Activated CD8-positive, alpha-beta memory T cell treated with anti-CD3 and anti-CD28 coated beads for 36 hours (primary cell): ENCODE measurements around the gene SOD3. TPM values are rescaled to one million over a fixed set of nuclear protein-coding genes. Genes with fewer than 3 reads are reported as not detected.

Source experiments
- CTCF ChIA-PET: fragments of 350-600 bp; sonication (Branson Sonifier 250); formaldehyde crosslinking; loops from one replicate; lab custom pipeline; 2021; ENCODE audit warnings: antibody characterized with exemption; lab: Charles Lee
- POLR2A ChIA-PET: fragments of 350-600 bp; sonication (Branson Sonifier 250); formaldehyde crosslinking; loops from one replicate; lab custom pipeline; 2021; ENCODE audit warnings: antibody characterized with exemption; lab: Charles Lee
- total RNA-seq, 2 experiments: library from RNA; stranded (reverse); gene quantifications; one replicate each; pipeline ENCODE4 v1.2.3, GENCODE V29; 2021

SOD3 gene
- total RNA-seq, 2 experiments from 2014 or later = not detected

GRCh38 chr4:24836661-24837242 is 41.4 kb downstream of the SOD3 start:
- ChIA-PET POLR2A (no interaction called here), CTCF (no interaction called here)

GRCh38 chr4:24837336-24837735 is 42.0 kb downstream of the SOD3 start:
- CTCF ChIA-PET = no interaction called here
- POLR2A ChIA-PET = no interaction called here

- POLR2A ChIA-PET = no interaction called here
- CTCF ChIA-PET = no interaction called here
Observed at GRCh38 chr4:24837781-24838180, 42.4 kb downstream of the SOD3 start.

- ChIA-PET CTCF (no interaction called here), POLR2A (no interaction called here)
Observed at GRCh38 chr4:24840362-24840761, 45.0 kb downstream of the SOD3 start.

- POLR2A ChIA-PET = no interaction called here
- CTCF ChIA-PET = no interaction called here
Observed at GRCh38 chr4:24840826-24841543, 45.6 kb downstream of the SOD3 start.

- CTCF ChIA-PET = no interaction called here
- POLR2A ChIA-PET = no interaction called here
Observed at GRCh38 chr4:24842356-24842755, 47.0 kb downstream of the SOD3 start.

GRCh38 chr4:24843096-24843495 is 47.7 kb downstream of the SOD3 start:
- CTCF ChIA-PET = no interaction called here

GRCh38 chr4:24845132-24845531 is 49.8 kb downstream of the SOD3 start:
- POLR2A ChIA-PET = no interaction called here
- CTCF ChIA-PET = no interaction called here

More at GRCh38 chr4:24843096-24843495, 47.7 kb downstream of the SOD3 start:
- POLR2A ChIA-PET = no interaction called here

GRCh38 chr4:24845902-24846301 is 50.5 kb downstream of the SOD3 start:
- CTCF ChIA-PET = no interaction called here
- POLR2A ChIA-PET = no interaction called here

- CTCF ChIA-PET = no interaction called here
Observed at GRCh38 chr4:24846716-24847115, 51.3 kb downstream of the SOD3 start.

GRCh38 chr4:24849351-24849750 is 54.0 kb downstream of the SOD3 start:
- CTCF ChIA-PET = no interaction called here
- POLR2A ChIA-PET = no interaction called here

More at GRCh38 chr4:24846716-24847115, 51.3 kb downstream of the SOD3 start:
- POLR2A ChIA-PET = no interaction called here

GRCh38 chr4:24849756-24850155 is 54.4 kb downstream of the SOD3 start:
- ChIA-PET CTCF (no interaction called here), POLR2A (no interaction called here)

Other genes starting within 250 kb of the SOD3 start
- 100 to 1,000 TPM; 222 to 226 TPM for gene DHX15, start 211.0 kb upstream of the SOD3 start, total RNA-seq
- gene CCDC149, start 117.5 kb downstream of the SOD3 start, total RNA-seq = not detected
- not detected for gene LGI2, start 235.4 kb downstream of the SOD3 start, total RNA-seq